GM21723 (cell line): ENCODE data around the gene DNAH10.
"Not testable (repeated sequence)": the region's sequence is repeated elsewhere in the genome, so short reads cannot be mapped to it uniquely, and the experiment has no call there.

Source experiments
- ATAC-seq: cut with Tn5 transposase; IDR thresholded peaks from one replicate; pipeline ENCODE4 v1.9.1; 2021; ENCODE audit warnings: mild to moderate bottlenecking, moderate library complexity; ENCODE audit not compliant: unreplicated experiment

DNAH10 gene

DNA sequence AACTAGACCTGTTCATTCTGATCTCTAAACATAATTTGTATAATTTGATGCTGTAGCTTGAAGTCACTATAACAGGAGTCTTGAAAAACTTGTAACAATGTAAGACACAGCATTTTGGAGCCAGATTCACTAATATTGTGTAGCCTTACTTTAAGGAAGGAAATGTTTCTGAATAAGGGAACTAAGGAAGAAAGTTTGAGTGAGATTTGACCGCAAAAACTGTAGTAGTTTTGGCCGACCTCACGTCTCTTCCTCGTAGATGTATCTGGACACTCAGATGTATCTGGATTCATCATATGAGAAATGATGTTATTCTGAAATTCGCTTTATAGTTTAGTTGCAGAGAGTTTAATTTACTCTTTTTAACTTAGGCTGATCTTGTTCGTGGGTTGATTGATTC is 13.9 kb upstream of the DNAH10 start:
- no peak for ATAC-seq

DNA sequence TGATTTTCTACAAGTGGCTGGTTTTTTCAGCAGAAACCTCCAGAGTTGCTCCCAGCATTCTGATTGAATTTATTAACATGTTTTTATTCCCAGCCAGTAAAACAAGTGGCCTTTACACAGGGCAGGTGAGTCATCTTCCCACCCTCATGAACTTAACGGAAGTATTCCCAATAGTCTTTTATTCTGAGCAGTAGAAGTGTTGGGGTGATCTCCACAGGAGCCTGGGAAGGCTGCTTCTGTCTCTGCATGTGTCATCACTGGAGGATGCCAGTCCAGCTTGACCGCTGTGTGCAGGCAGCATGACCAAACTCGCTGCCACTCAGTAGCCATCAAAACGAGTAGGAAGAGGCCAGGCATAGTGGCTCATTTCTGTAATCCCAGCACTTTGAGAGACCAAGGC is 13.4 kb upstream of the DNAH10 start:
- no peak for ATAC-seq

DNA sequence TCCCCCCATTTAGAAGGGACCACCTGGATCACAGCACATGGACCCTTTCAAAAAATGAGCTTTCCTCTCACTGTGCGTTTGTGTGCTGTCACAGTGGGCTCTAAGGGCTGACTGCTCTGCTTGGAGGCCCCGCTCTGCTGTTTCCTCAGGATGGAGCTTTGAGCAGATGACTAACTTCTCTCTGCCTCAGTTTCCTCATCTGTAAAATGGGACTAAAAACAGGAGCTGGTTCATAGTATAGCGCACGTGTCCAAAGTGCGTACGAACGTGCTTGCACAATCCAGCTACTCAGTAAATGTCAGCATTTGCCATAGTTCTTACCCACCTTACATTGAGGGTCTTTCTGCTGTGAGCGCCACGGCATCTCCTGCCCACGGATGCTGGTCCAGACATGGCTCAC is 12.7 kb upstream of the DNAH10 start:
- no peak for ATAC-seq

DNA sequence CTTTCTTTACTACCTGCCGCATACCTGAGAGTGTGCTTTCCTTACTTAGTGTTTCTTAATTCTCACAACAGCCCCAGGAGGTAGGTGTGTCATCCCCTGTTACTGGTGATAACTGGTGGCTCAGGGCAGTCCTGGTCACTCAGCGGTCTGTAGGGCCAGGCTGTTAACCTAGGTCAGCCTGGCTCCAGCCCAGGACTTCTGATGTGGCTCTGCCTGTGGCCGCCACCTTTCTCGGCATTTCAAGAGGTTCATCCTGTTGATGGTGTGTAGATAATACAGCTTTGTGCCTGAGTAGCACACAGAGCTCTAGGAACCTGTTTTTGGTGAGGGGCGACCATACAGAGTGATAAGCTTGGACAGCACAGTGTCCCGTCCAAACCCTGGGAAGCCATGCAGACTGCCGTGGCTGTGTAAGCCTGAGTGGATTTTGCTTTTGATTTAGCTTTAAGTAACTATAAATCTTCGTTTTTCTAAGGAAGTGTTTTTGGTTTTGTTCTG is 11.9 kb upstream of the DNAH10 start:
- no peak for ATAC-seq

DNA sequence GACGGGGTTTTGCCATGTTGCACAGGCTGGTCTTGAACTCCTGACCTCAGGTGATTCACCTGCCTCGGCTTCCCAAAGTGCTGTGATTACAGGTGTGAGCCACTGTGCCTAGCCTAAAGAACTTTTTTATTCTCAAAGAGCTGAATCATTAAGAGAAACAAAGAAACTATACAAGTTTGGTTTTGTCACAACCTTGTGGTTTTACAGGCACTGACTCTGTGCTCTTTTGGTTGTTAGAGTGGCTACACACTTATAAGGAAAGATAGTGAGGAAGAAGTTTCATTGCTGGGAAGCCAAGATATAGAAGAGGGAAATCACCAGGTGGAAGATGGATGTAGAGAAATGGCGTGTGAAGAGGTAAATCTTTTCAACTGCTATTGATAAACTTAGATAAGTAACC is 10.1 kb upstream of the DNAH10 start:
- ATAC-seq, result no peak

DNA sequence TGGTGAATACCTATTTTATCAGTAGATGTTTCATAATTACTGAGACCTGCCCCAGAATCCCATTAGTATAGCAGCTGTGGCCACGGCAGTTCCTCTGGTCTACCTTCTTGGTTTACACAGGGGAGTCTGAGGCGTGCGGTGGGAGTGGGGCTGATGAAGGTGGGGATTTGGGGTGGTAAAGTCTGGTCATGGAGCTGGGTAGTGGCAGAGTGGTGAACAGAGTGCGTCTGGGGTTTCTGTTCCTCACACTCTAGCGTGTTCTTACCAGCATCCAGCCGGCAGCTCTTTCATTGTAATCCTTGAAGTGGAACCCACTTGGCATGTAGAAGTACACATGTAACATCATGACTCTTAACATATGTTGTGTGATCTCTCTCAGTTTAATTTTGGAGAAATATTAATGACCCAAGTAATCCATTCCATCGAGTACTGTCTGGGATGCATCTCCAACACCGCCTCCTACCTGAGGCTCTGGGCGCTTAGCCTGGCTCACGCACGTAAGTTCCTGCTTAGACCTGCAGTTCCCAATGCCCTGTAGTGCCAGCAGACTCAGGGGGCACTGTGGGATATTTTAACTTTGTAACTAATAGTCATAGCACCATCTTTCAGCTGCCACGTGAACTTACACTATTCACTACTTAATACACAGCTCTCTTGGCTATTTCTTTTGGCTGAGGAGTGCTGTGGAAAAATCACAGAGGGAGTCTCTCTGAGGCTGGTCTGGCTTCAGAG is 7.9 kb upstream of the DNAH10 start:
- ATAC-seq, result no peak

DNA sequence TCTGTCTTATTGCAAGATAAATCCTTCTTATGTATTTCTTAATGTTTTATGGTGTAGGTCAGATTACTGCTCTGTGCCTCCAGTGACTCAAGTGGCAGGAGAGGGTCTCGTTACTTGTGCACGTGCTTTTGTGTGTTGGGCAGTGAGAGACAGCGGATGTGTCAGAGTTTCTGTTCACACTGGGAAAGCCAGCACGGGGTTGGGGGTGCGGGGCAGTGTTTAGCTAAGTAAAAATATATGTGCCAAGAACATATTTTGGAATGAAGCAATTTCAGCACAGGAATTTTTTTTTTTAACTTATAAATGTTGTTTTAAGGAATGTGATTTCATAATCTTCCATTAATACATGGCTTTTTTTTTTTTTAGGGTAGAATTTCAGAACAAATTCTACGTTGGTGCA is 4.5 kb upstream of the DNAH10 start:
- ATAC-seq, result no peak

DNA sequence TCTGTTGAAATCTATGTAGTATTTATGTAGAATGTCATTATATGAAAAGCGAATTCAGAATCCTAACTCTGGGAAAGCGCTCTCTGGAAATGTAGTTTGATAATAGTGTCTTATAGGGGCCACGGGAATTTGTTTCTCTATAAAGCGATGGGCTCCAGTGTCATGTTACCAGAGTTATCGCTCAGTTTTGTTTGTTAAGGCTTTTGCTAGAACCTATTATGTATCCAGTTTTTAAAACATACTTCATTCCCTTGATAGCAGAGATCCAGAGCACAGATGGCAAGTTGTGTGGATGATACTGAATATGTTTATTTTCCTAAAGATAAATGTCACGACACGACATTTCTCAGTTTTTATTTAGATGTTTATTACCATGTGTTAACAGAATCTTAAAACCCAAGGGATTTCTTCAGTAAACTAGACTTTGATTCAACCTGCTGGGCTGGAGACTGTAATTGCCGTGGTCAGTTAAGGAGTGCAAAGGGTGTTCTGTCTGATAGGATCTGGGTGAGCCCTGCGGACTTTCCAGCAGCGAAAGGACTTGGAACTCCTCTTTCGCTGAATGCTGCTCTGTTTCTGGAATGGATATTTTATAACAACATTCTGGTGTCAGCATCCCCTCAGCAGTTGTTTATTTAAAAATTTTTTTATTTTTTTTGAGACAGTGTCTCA is 1.7 kb upstream of the DNAH10 start:
- ATAC-seq, result no peak

DNA sequence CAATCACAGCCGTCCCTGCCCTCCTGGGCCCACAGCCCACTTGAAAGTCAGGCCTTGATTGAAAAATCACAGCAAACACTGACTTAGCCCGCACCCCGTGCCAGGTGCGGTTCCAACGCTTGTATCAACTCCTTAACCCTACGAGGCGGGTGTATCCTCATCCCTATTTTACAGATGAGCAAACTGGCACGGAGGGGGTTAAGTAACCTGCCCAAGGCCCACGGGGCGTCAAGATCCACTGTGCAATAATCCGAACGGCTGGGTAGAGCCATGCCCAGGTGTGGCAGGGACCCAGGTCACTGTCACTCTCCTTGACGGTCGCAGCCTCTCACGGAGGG is 583 bp downstream of the DNAH10 start:
- no peak for ATAC-seq

DNA sequence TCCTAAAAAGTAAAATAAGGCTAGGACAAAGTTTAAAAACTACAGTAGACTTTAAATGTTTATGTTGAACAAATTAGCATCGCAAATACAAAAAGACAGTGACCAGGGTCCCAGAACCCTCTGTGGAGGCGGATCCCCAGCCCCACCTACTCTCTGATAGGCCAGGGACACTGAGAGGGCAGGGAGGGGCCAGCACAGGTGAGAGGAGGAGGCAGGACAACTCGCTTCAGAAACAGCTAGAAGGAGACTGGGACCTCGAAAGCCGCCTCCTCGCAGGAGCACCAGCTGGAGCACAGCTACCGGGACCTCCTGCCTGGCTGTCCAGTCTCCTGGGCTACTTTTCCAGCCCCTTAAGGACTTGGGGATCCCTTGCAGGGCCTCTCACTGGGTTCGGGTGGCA is 992 bp downstream of the DNAH10 start:
- no peak for ATAC-seq

DNA sequence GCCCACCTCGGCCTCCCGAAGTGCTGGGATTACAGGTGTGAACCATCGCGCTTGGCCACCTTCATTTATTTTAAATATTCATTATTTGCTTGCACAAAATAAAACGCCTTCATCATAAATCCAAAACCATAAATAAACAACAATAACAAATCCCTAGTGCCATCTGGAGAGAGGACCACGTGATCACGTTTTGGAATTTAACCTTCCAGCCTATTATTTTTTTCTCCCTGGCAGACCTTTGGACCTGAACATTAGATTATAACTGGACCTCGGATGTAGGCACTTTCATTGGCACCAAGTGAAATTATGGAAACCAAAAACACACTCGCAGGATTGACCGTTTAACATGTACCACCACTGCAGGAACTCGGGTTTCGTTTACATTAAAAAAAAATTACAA is 2.0 kb downstream of the DNAH10 start:
- no peak for ATAC-seq

DNA sequence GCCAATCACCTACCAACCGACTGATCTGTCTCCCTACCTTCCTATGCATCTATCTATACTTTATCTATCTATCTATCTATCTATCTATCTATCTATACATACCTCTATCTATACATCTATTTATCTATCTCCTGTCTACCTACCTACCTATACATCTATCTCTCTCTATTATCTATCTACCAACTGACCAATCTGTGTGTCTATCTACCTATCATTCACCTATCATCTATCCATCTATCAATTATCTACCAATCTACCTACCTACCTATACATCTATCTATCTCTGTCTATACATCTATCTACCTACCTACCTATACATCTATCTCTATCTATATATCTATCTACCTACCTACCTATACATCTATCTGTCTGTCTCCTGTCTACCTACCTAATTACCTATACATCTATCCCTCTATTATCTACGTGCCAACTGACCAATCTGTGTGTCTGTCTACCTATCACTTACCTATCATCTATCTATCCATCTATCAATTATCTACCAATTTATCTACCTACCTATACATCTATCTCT is 3.5 kb downstream of the DNAH10 start:
- ATAC-seq, result no peak

DNA sequence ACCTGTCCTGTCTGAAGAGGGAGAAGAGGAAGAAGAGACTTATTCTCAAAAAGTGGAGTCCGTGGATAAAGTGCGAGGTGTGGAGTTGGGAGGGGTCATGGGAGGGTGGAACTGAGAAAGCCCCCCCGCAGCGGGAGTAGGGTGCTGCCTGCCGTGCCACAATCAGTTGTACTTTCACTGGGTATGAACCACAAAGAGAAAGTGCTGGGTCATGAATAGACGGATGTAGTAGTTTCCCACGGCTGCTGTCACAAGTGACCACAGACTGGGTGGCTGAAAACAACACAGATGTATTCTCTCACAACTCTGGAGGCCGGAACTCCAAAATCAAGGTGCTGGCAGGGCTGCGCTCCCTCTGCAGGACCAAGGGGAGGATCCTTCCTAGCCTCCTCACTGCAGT is 5.5 kb downstream of the DNAH10 start:
- peak; percentile 83 for ATAC-seq

DNA sequence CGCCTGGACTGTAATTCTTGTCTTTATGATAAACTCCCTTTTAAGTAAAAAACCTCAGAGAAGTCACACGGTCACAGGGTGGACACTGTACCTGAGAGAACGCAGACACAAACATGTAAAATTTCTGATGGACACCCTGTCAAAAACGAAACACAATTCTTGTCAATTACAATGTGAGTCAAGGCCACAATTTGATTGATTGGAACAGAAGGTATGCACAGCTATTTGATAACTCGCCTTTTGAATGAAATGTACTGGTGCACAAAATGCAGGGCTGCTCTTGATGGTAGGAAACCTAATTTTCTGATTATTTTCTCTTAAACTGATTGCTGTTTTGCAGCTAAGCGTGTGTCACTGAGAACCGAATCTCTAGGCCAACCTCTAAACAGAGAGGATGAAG is 9.2 kb downstream of the DNAH10 start:
- ATAC-seq, result no peak

DNA sequence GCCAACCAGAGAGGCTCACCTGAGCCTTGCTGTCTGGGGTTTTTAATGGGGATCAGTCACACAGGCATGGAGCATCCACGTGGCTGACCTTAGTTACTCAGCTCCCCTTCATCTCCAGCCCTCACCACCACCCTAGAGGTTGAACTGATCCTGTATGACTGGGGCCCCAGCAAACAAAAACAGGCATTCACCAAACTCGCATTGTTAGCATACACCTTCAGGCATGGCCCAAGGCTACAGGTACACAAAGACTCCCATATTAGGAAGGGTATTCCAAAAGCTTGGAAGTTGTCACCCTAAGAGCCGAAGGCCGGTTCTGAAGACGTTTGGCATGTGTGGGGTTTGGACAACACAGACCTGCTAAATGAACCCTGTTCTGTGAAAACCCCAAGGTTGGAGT is 10.0 kb downstream of the DNAH10 start:
- no peak for ATAC-seq

DNA sequence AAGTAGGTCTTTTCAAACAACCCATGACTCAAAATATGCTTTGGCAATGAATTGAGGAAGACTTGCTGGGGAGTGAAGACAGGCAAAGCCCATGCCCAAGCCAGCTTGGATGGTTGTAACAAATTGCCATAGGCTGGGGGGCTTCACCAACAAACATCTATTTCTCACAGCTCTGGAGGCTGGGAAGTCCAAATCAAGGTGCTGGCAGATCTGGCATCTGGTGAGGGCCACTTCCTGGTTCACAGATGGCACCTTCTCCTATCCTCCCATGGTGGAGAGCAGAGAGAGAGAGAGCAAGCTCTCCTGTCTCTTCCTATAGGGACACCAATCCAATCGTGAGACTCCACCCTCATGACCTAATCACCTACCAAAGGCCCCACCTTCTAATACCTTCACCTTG is 11.3 kb downstream of the DNAH10 start:
- ATAC-seq, result no peak

DNA sequence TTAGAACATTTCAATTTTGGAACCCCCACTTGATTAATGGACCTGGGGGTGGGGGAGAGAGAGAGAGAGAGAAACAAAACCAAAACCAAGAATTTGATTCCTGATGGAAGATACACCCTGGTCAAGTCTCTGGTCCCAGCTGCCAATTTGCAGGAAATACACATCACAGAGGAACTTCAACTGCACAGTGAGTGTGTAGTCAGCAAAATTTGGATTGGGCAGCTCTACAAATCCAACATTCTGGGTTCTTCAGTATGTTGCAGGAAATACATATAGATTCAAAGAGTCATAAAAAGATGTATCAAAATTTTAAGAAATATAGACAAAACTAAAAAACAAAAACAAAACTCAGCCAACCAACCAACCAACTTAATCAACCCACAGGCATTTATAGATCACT is 17.4 kb downstream of the DNAH10 start:
- no peak for ATAC-seq

DNA sequence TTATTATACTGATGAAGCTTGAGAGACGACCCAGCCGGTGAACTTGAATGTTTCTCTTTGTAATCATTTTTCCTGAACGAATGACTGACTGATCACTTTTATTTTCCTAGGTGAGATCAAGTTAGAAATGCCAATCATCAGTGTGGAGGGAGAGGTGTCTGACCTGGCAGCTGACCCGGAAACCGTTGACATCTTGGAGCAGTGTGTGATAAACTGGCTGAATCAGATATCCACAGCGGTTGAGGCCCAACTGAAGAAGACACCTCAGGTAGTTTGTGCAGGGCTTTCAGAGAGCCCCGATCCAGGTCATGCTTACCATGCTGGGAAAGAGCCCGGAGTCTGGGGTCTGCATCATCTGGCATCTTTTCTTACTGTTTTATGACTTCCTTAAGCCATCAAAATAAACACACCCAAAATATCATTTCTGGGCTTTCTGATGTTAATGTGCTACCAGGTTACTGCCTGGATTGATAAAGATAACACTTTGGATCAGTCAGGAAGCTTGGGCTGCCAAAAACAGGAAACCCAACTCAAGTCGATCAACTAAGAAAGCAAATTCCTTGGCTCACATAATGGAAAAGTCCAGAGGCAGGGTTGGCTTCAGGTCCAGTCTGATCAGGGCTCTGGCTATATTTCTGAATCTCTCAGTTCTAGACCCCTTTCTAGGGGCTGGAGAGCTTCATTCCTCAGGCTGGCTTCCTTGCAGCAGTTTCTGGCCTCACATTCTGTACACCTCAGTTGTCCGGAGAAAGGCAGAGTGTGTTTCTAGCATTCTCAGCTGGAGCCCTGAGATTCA is 21.1 kb downstream of the DNAH10 start:
- ATAC-seq, result no peak

DNA sequence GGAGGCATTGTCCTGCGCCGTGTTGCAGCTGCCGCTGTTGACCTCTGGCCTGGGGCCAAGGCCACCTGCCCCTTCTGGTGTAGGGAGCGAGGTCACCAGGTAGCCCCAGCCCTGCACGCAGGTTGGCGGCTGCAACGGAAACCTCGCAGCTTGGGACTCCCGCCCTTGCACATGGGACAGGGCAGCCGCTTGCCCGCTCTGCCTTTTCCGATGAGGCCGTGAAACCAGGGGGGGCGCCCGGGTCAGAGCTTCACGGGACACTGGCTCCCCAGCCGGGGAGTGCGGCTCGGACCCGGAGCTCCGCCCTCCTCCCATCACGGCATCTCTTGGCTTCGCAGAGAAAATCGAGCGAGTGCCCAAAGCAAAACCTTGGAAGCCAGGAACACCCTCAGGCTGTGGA is 25.4 kb downstream of the DNAH10 start:
- no peak for ATAC-seq

DNA sequence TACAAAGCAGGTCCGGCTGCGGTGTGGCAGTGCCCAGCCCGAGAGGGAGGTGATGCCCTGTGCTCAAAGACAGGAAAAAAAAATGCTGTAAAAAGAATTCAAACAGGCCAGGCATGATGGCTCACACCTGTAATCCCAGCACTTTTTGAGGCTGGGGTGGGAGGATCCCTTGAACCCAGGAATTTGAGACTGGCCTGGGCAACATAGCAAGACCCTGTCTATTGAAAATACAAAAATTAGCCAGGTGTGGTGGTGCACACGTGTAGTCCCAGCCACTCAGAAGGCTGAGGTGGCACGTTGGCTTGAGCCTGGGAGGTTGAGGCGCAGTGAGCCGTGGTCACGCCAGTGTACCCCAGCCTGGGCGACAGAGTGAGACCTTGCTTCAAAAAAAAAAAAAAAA is 26.4 kb downstream of the DNAH10 start:
- ATAC-seq, result no peak

DNA sequence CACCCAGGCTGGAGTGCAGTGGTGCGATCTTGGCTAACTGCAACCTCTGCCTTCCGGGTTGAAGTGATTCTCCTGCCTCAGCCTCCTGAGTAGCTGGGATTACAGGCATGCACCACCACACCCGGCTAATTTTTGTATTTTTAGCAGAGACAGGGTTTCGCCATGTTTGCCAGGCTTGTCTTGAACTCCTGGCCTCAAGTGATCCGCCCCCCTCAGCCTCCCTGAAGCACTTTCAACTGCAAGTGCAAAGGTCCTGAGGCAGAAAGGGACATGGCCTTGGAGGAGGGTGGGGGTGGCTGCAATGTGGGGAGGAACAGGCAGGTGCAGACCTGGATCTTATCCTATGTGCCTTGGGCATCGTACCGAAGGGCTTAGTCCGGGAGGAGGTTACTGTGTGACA is 27.3 kb downstream of the DNAH10 start:
- not testable (repeated sequence) for ATAC-seq
